Suprapubic skin (tissue), 4 donors: ENCODE data around the gene GSTM4.

Source experiments
- CTCF ChIP-seq, 2 donors: fragments of 200-600 bp in 1 of 2; fragments of 450-650 bp in 1 of 2; sonication (generic) in 1 of 2; IDR thresholded peaks; one replicate each; pipeline ENCODE4 v1.5.1; 2016 to 2019; ENCODE audit warnings: antibody characterized with exemption in 2 of 2, mild to moderate bottlenecking in 1 of 2, moderate library complexity in 1 of 2
- EP300 ChIP-seq: sonication (generic); formaldehyde crosslinking; IDR thresholded peaks from one replicate; pipeline ENCODE4 v1.6.1; 2017; ENCODE audit warnings: antibody characterized with exemption
- POLR2A ChIP-seq, 2 donors: fragments of 450-650 bp; IDR thresholded peaks; one replicate each; pipeline ENCODE4 v1.6.1; 2017; ENCODE audit warnings: antibody characterized with exemption in 2 of 2, mild to moderate bottlenecking in 2 of 2, moderate library complexity in 2 of 2
- POLR2AphosphoS5 ChIP-seq, 3 donors: sonication (generic); formaldehyde crosslinking; IDR thresholded peaks; one replicate each; pipeline ENCODE4 v1.6.1; 2017; ENCODE audit warnings: antibody characterized with exemption in 3 of 3

DNA sequence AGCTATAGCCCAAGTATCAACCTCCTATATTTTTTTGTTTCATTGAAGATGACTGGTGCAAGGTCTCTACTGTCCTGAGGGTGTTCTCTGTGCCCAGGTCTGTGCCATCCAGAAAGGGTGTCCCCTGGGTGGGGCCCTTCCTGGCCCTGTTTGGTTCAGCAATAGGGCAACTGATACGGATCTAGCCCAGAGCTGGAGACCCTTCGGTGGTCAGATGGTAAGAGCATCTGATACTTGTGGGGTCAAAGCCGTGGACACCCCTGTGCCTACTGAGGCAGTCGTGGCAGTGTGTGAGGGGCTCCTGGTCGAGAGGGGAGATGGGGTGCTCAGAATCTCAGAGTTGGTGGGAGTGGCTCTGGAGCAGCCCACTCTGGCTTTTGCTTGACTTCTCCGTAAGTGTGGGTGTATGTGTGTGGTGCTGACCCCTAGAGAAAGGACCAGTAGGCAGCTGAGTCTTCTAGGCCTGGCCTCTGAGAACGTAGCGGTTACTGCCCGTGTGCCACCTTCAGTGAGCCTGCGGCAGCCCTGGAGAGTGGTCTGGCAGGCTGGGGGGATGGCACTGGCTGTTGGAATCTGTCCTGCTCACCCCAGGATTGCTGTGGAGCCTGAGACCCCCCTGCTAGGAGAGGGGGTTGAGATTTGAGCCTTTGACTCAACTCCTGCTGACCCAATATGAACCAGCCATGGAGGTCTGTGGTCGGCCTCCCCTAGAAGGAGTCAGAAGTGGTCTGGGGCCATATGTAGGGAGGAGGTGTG is 33.6 kb upstream of the GSTM4 start:
- TF ChIP-seq EP300 (no peak), POLR2A (IDR thresholded peaks at IDR 0.05) (no peak), CTCF (IDR thresholded peaks at IDR 0.05) (no peak), POLR2AphosphoS5 (IDR thresholded peaks at IDR 0.05) (no peak)
